HS-5 (cell line): Measurements from ENCODE around the gene SCN2B.

Experiments
- DNase-seq: peaks from one replicate; pipeline ENCODE4 v3.0.0-alpha.2; 2012; ENCODE audit warnings: low read depth

The SCN2B gene

GRCh38 chr11:118132385-118133151, 43.9 kb downstream of the SCN2B start:
- DNase-seq, result no peak

GRCh38 chr11:118129471-118130172, 46.8 kb downstream of the SCN2B start:
- no peak for DNase-seq

DNA sequence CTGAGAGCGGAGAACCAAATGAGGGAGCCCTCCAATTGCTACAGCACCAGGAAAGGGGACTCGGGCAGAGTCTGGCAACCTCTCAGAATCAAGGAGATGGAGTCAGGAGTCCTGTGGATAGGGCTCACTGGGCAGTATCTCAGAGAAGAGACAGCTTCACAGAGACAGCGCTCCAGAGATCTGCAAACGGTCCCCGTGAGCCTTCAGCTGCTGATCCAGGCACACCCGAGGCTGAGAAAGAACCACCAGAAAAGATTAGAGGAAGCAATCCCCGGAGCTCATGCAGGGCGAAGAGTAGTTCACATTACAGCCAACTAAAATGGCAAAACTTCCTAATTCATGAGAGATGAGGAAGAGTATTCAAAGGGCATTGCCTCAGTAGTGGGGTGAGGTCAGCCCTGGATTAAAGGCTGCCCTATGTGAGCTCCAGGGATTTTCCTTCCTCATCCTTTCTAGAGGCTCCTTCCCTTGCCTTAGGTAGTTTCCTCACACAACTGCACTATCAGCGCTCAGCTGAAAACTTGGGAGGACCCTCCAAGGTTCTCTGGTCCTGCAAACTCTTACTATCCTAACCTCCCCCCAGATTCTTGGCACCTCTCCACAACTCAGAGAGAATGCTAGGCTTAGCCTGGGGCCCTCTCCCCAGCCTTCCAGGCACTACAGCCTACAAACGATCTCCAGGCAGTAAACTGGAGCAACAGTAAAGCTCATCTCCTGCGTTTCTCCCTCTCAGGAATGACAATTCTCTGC, 47.5 kb downstream of the SCN2B start:
- DNase-seq, result no peak

- no peak for DNase-seq
These were observed 48.1 kb downstream of the SCN2B start for GRCh38 chr11:118128310-118128709.

- no peak for DNase-seq
These were observed 50.2 kb downstream of the SCN2B start for GRCh38 chr11:118126082-118126838.

DNA sequence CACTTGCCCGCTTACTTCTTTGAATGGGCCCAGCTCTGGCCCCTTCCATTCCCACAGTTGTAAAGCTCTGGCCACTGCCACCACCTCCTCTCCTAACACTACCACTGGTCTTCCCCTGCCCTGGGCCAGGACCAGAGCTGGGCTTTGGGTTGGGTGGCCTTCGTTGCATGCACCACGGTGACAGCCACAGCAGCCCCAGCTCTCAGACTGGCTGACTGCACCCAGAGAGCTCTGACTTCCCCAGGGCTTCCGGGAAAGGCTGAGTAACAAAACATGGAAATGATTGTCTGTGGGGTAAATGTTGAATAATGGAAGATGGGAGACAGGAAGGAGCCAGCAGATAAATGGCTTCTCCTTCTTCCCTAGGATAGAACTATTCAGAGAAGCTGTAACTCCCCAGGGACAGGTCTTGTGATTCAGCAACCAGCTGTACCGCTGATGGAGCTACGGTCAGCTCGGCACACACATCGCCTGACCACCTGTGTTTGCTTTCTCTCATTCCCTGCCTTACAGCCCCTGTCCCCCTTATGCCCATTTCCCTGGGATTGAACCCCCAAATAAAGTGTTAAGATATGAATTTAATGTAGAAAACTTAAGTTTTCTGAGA, 51.4 kb downstream of the SCN2B start:
- DNase-seq, result no peak

DNA sequence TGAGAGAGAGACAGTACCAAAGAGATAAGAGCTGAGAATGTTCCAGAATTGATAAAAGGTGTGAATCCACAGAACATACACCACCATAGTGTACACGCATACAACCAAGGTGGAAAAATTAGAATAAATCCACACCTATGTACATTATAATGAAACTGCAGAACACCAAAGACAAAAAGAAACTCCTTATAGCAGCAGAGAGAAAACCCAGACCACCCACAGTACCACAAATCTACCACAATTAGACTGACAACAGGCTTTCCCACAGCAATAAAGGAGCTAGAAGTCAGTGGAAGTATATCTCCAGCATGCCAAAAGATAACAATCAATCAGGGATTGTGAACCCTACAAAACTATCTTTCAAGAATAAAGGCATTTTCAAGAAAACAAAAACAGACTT, 55.6 kb downstream of the SCN2B start:
- DNase-seq, result no peak

GRCh38 chr11:118117790-118118601, 58.4 kb downstream of the SCN2B start:
- DNase-seq, result no peak

GRCh38 chr11:118115048-118115447, 61.4 kb downstream of the SCN2B start:
- no peak for DNase-seq

DNA sequence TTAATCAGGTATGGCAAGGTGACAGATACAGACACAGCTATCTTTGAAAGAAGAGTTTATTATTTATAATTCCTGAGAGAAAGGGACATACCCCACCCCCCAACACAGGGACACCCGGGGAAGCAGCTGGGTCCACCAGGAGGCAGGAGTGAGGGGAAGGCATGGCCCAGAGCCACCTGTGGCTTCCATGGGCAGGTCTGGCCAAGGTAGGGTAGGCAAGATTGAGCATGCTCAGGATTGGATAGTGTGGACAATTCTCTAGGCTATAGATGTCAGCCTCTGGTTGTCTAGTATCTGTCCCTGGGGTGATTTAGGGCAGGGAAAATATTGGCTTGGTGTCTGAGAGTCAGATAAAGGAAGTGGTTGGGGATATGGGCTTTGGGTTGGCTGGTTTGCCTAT, 62.2 kb downstream of the SCN2B start:
- no peak for DNase-seq

GRCh38 chr11:118112711-118113430, 63.6 kb downstream of the SCN2B start:
- no peak for DNase-seq
